GM19025 (cell line): ENCODE measurements around the gene GNG7.
"Not testable (repeated sequence)": the region's sequence is repeated elsewhere in the genome, so short reads cannot be mapped to it uniquely, and the experiment has no call there.

Source experiments
- ATAC-seq: cut with Tn5 transposase; IDR thresholded peaks from one replicate; pipeline ENCODE4 v1.9.1; 2021; ENCODE audit warnings: mild to moderate bottlenecking, low read depth, moderate library complexity; ENCODE audit not compliant: unreplicated experiment

GNG7 gene

DNA sequence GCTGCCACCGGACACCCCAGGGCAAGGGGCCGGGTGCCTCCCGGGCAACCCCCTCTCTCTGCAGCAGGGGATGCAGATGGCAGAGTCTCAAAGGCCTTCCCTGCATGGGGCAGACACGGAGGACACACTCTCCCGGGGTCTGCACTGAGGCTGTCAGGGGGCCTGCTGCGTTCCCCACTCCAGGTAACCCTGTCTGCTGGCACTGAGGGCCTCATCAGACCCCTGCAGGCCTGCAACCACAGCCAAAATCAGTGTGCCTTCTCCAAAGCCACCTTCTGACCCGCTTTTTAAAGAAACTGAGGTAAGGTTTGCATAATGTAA lies 93.9 kb downstream of the GNG7 start:
- ATAC-seq = no peak

DNA sequence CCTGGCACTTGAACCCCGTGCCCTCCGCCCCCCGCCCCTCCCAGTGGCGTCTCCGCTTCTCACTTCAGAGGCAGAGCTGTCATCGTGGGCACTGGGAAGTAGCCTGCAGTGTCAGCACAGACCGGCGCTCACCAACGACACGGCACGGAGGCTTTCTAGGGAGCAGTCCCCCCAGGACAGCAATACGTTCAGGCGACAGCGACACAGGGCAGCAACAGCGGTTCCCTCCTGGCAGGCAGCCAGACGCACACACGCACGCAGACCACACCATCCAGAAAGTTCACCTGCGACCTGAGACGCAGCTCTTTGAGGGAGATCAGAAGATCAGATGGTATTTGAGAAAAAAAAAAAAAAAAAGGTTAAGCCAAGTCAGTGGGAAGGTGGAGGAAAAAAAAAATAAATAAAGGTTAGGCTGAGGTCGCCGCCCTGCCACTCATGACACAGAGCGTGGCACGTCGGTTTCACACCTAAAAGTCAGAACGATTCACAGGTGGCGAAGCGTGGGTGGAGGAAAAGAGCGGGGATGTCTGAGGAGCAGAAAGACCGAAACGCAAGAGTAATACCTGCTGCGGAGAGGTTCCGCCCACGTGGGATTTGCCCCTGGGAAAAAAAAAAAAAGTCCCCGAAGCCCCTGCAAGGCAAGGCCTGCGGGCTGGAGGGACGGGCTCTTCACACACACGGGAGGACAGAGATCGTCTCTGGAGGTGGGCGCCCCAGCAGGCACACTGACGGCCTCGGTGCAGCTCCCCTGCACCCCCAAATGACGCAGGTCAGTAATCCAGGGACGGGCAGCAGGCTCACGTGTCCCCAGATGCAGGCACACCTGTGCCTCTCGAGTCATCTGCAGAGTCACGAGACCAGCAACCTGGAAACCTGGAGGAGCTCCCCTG lies 94.5 kb downstream of the GNG7 start:
- peak; percentile 43 for ATAC-seq

GRCh38 chr19:2606774-2607173 lies 95.7 kb downstream of the GNG7 start:
- not testable (repeated sequence) for ATAC-seq

GRCh38 chr19:2605889-2606288 lies 96.6 kb downstream of the GNG7 start:
- ATAC-seq = not testable (repeated sequence)

- ATAC-seq = no peak
These were observed 97.7 kb downstream of the GNG7 start for GRCh38 chr19:2604747-2605329.

GRCh38 chr19:2603334-2603733 lies 99.2 kb downstream of the GNG7 start:
- ATAC-seq = no peak

GRCh38 chr19:2602391-2603181 lies 99.9 kb downstream of the GNG7 start:
- ATAC-seq = no peak

DNA sequence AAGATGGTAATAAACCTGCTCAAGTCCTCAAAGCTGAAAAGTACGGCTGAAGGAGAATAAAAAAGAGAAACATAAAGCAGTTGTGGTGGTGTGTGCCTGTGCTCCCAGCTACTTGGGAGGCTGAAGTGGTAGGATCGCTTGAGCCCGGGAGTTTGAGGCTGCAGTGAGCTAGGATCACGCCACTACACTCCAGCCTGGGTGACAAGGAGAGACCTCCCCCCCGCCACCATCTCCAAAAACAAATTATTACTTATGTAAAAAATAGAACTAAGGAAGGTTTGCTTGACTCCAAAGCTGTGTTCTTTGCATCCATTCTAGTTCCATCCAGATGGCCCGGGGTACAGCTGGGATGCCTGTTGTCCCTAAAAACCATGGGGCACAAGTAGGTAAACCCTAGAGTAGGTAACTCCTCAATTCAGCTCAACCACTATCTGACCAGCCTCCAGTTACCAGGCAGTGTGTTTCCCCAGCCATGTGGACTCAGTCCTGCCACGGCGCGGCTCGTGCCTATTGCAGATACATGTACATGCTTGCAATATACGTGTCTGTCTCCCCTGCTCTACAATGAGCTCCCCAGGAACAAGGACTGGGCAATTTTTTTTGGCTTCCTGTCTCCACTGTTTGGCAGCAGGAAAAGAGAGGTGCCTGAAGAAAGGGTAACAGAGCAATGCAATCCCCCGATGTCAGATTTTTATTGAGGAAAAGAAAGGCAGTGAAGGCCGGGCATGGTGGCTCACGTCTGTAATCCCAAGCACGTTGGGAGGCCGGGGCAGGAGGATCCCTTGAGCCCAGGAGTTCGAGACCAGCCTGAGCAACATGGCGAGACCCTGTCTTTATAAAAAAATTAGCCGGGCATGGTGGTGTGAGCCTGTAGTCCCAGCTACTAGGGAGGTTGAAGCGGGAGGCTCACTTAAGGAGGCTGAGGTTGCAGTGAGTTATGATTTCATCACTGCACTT lies 101.3 kb downstream of the GNG7 start:
- ATAC-seq = no peak

- ATAC-seq = no peak
These were observed 108.2 kb downstream of the GNG7 start for GRCh38 chr19:2594319-2594718.

GRCh38 chr19:2592824-2593223 lies 109.7 kb downstream of the GNG7 start:
- no peak for ATAC-seq

GRCh38 chr19:2591537-2592291 lies 110.8 kb downstream of the GNG7 start:
- no peak for ATAC-seq

GRCh38 chr19:2590630-2591399 lies 111.7 kb downstream of the GNG7 start:
- ATAC-seq = no peak

DNA sequence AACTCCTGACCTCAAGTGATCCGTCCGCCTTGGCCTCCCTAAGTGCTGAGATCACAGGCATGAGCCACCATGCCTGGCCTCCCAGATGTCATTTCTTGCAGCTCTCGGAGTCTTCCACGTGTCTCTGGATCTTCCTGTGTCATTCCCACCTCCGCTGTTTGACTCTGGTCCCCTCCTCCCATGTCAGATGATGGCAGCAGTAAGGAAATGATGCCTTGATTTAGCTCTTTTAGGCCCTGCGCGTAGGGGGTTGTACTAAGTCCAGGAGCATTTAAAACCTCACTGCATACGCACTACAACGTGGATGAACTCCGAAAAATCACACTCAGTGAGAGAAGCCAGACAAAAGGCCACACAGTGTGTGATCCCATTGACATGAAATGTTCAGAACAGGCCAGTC lies 113.1 kb downstream of the GNG7 start:
- ATAC-seq = no peak

GRCh38 chr19:2588081-2588777 lies 114.3 kb downstream of the GNG7 start:
- ATAC-seq = no peak

GRCh38 chr19:2587001-2587719 lies 115.3 kb downstream of the GNG7 start:
- no peak for ATAC-seq

DNA sequence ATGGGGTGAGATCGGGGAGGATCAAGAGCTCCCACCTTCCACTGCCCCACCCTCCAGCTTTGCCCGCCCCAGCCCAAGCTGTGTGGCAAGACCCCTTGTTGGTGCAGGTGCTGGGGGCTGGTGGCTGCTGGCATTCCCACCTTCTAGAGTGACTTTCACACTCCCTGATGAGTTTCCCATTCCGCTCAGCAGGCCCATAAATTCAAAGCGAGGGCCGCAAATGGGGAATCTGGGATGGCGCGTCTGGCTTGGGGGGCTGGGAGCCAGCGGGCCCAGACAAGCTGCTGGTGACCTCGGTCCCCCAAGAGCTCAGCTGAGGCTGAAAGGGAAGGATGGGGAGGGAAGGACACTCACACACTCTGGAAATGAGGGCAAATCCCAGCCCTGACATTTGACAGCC lies 116.3 kb downstream of the GNG7 start:
- ATAC-seq = no peak

DNA sequence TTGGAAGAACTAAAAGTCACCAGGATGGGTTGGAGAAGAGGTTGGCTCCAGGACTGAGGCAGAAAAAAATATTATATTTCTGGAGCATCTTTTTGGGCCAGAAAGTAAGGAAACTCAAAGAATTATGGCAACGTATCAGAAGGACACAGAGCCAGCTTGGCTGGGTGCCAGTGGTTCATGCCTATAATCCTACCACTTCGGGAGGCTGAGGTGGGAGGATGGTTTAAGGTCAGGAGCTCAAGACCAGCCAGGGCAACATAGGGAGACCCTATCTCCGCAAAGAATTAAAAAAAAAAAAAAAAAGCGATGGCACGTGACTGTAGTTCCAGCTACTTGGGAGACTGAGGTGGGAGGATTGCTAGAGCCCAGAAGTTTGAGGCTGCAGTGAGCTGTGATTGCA lies 118.5 kb downstream of the GNG7 start:
- no peak for ATAC-seq
